Measurements from ENCODE around the gene PPP1R3G.

- TF ChIP-seq CTCF (IDR thresholded peaks at IDR 0.05; ENCODE audit: low read length) (no peak), EZH2 (IDR thresholded peaks at IDR 0.05; ENCODE audit: borderline replicate concordance, low read length) (no peak)
These were observed 2.2 kb downstream of the PPP1R3G start for GRCh38 chr6:5087389-5087788.

All from OCI-LY1 (cell line).